Mononuclear cell (primary cell): ENCODE measurements around the gene FAM170A. TPM values are rescaled to one million over a fixed set of nuclear protein-coding genes. Genes with fewer than 3 reads are reported as not detected.

ENCODE experiments used
- H3K27me3 ChIP-seq: 2 replicates; pipeline ENCODE4 v1.6.0; 2011; ENCODE audit warnings: low read length, control low read depth; ENCODE audit not compliant: insufficient read depth
- H3K4me1 ChIP-seq: 2 replicates; pipeline ENCODE4 v1.5.1; 2011; ENCODE audit warnings: mild to moderate bottlenecking, low read length, control low read depth; ENCODE audit not compliant: insufficient read depth
- H3K4me3 ChIP-seq: 2 replicates; pipeline ENCODE4 v1.5.1; 2011; ENCODE audit warnings: mild to moderate bottlenecking, low read length, moderate library complexity
- H3K9me3 ChIP-seq: 2 replicates; pipeline ENCODE4 v1.5.1; 2011; ENCODE audit warnings: low read depth, mild to moderate bottlenecking, control low read depth, low read length
- total RNA-seq: library from RNA; depleted of rRNA; stranded (reverse); fragments of >200 nt; gene quantifications from one replicate; pipeline ENCODE4 v1.2.3, GENCODE V29; 2012

Gene FAM170A
- total RNA-seq, 1 donor: not detected

GRCh38 chr5:119680080-119680479 lies 50.7 kb downstream of the FAM170A start:
- H3K9me3 ChIP-seq: no peaks in the 10 kb centered on the region
- no peaks in the 10 kb centered on the region for H3K27me3 ChIP-seq
- H3K4me1 ChIP-seq: peaks cover 5% of the 10 kb centered on the region
- H3K4me3 ChIP-seq: no peak overlapping the region

GRCh38 chr5:119681734-119682133 lies 52.4 kb downstream of the FAM170A start:
- H3K4me3 ChIP-seq: no peak overlapping the region
- H3K4me1 ChIP-seq: peaks cover 5% of the 10 kb centered on the region
- no peaks in the 10 kb centered on the region for H3K27me3 ChIP-seq

GRCh38 chr5:119682372-119682771 lies 53.0 kb downstream of the FAM170A start:
- Histone ChIP-seq H3K27me3 (no peaks in the 10 kb centered on the region), H3K4me3 (no peak overlapping the region), H3K4me1 (peaks cover 5% of the 10 kb centered on the region), H3K9me3 (no peaks in the 10 kb centered on the region)

More at GRCh38 chr5:119681734-119682133, 52.4 kb downstream of the FAM170A start:
- no peaks in the 10 kb centered on the region for H3K9me3 ChIP-seq

Other genes starting within 250 kb of the FAM170A start
- gene HSD17B4, start 177.1 kb upstream of the FAM170A start, total RNA-seq: 15.8 TPM